GM10266 (cell line): ENCODE data around the gene B3GAT1.

Experiments
- DNase-seq: peaks from one replicate; pipeline ENCODE4 v3.0.0; 2012; ENCODE audit errors: extremely low spot score
- CTCF ChIP-seq: IDR thresholded peaks from 2 replicates; pipeline ENCODE4 v1.5.1; 2012; ENCODE audit warnings: mild to moderate bottlenecking, low read depth; ENCODE audit not compliant: control insufficient read depth, insufficient read depth; ENCODE audit errors: missing control alignments

The B3GAT1 gene

GRCh38 chr11:134389464-134390180 lies 22.4 kb downstream of the B3GAT1 start:
- no peak for TF ChIP-seq CTCF
- no peak for DNase-seq

- TF ChIP-seq CTCF = no peak
These were observed 23.5 kb downstream of the B3GAT1 start for GRCh38 chr11:134388590-134388989.

GRCh38 chr11:134387501-134387900 lies 24.5 kb downstream of the B3GAT1 start:
- TF ChIP-seq CTCF = no peak
- DNase-seq = no peak

More at GRCh38 chr11:134388590-134388989, 23.5 kb downstream of the B3GAT1 start:
- no peak for DNase-seq

GRCh38 chr11:134386945-134387344 lies 25.1 kb downstream of the B3GAT1 start:
- DNase-seq = no peak
- no peak for TF ChIP-seq CTCF

- TF ChIP-seq CTCF = no peak
These were observed 26.1 kb downstream of the B3GAT1 start for GRCh38 chr11:134385774-134386565.

GRCh38 chr11:134385171-134385570 lies 26.9 kb downstream of the B3GAT1 start:
- no peak for TF ChIP-seq CTCF
- no peak for DNase-seq

More at GRCh38 chr11:134385774-134386565, 26.1 kb downstream of the B3GAT1 start:
- DNase-seq = no peak

- no peak for TF ChIP-seq CTCF
- DNase-seq = no peak
These were observed 27.6 kb downstream of the B3GAT1 start for GRCh38 chr11:134384406-134384805.
